Central memory CD4-positive, alpha-beta T cell (primary cell): ENCODE data around the gene CCDC158.
"Not testable (repeated sequence)": the region's sequence is repeated elsewhere in the genome, so short reads cannot be mapped to it uniquely, and the experiment has no call there.

Experiments used
- DNase-seq: peaks from one replicate; pipeline ENCODE4 v3.0.0; 2022

CCDC158 gene

DNA sequence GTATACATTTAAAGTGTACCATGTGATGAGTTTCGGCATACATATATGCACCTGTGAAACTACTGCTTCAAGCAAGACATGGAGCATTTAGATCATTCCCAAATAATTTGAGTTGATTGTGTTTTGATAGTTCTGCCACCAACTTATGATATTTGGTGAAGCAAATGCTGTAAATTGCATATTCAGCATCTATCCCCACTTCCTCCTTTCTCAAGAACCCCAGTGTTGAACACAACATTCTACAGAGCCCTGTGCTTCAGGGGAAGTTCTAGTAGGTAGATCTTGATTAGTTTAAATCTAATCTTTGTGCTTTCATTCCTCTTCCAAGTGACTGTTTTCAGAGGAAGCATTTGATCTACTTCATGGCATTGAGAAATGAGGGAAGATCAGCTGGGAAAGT lies 8.7 kb upstream of the CCDC158 start:
- no peak for DNase-seq

DNA sequence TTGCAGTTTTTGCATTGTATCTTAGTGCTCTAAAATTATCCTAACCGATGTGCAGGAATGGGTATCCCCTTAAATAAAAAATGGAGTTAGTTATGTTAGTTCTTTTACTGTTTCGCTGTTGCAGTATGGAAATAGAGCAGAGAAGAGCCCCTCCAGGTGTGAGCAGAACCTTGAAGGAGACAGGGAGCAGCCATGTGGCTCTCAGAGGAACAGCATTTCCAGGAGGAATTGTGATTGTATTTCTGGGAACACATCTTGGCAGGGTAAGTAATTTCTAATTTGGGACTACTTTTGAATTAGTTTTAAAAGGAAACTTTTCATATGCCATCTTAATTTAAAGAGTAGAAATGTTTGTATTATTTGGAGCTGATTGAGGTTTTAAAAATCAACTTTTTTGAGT lies 5.3 kb upstream of the CCDC158 start:
- no peak for DNase-seq

GRCh38 chr4:76423159-76423558 lies 2.2 kb upstream of the CCDC158 start:
- not testable (repeated sequence) for DNase-seq

DNA sequence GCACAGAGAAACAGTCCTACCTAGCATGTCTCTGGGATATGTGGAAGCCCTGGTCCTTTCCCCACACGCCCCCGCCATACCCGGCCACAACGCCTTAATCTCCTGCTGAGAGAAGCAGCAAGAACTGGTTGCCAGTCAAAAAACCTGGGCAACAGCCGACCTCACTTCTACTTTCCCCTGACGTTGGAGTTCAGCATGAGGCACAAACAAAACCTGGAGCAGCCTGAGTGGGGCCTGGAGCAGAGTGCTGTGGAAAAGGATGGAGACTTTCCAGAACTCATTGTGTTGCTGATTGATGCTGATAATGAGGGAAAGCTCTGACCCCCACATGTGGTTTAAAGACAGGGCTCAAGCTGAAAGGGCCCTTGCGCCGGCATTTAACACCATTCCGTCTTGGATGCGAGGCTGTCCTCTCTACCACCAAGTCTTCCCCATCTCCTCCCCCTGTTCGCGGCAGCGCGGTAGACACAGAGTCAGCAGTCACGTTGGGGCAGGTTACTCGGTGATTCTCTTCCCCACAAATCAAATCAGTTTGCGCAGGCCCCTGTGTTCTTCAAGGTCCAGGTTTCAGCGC lies 666 bp downstream of the CCDC158 start:
- no peak for DNase-seq

GRCh38 chr4:76410636-76411035 lies 10.3 kb downstream of the CCDC158 start:
- DNase-seq = no peak

DNA sequence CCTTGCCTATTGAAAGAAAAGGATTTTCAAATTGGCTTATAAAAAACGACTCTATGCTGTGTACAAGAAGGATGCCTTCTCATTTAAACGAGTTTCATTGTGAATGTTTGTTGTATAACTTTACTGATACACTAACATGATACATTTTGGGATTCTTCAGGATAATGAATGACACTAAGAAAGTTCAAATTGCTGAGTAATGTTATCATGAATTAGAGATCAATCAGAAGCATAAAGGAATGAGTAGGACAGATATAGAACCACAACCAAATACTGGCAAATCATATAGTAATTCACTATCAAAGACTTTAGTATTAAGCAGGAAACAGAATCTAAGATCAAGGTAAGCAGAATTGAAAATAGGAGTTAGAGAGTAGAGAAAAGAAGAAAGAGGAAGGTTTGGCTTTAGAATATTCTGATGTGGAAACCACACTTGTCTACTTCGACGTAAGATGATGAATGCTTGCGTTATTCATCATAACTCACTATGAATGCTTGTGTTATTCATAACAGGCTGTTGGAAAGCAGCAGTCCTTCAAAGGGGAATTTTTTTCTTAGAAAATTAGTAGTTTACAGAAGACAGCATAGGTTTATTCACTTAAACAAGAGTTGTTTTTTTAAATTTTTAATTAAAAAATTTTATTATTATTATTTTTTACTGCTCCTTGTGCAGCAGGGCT lies 13.4 kb downstream of the CCDC158 start:
- DNase-seq = no peak

DNA sequence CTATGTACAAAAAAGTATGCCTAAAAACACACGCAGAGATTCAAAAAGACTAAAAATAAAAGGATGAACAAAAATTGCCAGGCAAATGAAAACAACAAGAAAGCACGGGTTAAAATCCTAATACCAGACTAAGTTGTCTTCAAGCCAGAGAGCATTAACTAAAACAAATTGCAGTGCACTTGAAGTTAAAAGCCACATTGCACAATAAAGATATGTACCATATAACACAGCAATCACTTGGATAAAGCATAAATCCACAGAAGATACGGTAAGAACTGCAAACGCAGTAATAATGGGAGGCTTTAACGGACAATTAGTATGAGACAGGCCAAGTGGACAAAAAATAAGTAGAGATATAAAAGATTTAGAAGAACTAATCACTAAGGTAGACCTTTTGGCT lies 14.9 kb downstream of the CCDC158 start:
- no peak for DNase-seq

GRCh38 chr4:76401654-76402053 lies 19.3 kb downstream of the CCDC158 start:
- DNase-seq = no peak

DNA sequence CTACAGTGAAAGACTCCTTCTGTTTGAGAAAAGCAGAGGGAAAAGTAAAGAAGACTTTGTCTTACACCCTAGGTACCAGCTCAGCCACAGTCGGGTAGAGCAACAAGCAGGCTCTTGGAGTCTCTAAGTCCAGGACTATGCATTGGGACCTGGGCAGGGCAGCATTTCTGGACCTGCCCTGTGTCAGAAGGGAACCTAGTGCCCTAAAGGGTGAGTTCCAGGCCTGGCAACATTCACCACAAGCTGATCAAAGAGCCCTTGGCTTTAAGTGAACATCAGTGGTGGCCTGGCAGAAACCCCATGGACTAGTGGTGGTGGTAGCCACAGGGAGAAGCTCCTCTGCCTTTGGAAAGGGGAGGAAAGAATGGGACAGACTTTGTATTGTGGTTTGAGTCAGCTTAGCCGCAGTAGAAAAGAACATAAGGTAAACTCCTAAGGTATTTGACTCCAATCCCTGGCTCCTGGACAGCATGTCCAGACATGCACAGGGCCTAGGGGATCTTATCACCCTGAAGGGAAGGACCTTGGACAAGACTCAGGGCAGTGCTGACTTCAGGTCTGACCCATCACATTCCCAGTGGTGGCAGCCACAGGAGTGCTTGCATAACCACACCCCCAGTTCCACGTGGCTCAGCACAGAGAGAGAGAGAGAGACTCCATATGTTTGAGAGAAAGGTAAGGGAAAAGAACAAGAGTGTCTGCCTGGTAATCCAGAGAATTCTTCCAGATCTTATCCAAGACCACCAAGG lies 32.6 kb downstream of the CCDC158 start:
- no peak for DNase-seq

- DNase-seq = no peak
These were observed 34.2 kb downstream of the CCDC158 start for GRCh38 chr4:76386566-76387305.

GRCh38 chr4:76385974-76386373 lies 35.0 kb downstream of the CCDC158 start:
- DNase-seq = no peak

- no peak for DNase-seq
These were observed 36.9 kb downstream of the CCDC158 start for GRCh38 chr4:76384052-76384451.

- DNase-seq = no peak
These were observed 37.9 kb downstream of the CCDC158 start for GRCh38 chr4:76383001-76383400.

GRCh38 chr4:76381986-76382385 lies 39.0 kb downstream of the CCDC158 start:
- DNase-seq = no peak

DNA sequence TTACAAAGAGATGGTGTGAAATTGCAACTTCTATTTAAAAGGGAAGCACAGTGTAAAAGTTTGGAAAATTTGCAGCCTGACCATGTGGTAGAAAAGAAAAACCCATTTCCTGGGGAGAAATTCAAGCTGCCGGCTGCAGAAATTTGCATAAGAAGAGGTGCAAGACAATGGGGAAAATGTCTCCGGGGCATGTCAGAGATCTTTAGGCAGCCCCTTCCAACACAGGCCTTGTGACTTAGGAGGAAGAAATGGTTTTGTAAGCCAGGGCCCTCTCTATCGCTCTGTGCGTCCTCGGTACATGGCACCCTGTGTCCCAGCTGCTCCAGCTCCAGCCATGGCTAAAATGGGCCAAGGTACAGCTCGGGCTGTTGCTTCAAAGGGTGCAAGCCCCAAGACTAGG lies 40.4 kb downstream of the CCDC158 start:
- DNase-seq = no peak

DNA sequence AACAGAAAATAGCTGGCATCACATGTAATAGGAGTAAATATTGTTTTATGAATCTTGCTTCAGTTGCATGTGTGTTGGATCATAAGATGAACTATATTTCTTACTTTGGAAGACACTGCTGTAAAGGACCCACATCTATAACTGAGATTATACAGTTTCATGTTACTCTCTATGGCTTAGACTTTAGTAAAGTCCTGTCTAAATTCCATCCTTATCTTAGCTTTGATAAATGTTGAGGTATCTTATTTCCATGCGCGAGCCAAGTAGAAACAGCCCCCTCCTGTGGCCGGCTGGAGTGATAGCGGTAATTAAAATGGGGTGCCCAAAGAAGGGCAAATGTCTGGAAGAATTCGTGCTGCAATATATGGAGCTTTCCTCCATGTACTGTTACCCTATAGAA lies 43.0 kb downstream of the CCDC158 start:
- DNase-seq = peak; percentile 36

GRCh38 chr4:76377481-76377901 lies 43.5 kb downstream of the CCDC158 start:
- DNase-seq = no peak

- DNase-seq = no peak
These were observed 44.4 kb downstream of the CCDC158 start for GRCh38 chr4:76376534-76376933.

GRCh38 chr4:76375703-76376102 lies 45.2 kb downstream of the CCDC158 start:
- DNase-seq = no peak

DNA sequence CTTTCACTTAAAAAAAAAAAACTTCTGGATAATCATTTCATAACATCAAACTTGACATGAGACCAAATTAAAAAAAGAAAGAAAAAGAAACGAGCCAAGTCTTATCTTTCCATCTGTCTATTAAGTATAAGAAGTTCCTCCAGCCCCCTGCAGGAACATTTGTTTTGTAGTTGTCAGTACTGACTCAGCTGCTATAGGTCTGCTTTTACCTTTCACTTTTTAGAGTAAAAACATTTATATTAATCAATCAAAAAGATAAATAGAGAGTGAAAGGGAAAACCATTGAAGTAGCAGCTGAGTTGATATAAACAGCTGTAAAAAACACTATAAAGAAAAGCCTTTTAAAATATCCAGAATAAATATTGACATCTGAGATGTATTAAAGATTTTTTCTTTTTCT lies 46.1 kb downstream of the CCDC158 start:
- no peak for DNase-seq

DNA sequence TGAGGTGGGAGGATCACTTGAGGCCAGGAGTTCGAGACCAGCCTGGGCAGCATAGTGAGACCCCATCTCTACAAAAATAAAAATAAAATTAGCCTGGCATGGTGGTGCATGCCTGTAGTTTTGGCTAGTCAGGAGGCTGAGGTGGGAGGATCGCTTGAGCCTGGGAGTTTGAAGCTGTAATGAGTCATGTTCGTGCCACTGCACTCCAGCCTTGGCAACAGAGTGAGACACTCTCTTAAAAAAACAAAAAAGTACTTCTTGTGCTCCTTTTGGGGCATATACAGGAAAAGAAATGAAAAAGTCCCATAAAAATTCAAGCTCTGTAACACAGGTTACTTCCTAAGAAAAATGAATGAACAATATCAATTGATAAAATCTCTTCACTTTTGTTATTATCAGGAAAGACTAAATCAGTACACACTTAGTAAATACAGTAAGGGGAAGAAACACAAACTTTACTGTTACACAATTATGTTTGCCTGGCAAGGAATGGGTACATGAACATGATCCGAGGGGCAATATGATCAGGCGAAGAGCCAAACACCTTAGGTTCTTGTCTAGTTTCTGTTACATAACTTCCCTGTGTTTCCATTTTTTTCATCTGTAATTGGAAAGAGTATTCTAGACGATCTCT lies 46.9 kb downstream of the CCDC158 start:
- DNase-seq = no peak

GRCh38 chr4:76366737-76367136 lies 54.2 kb downstream of the CCDC158 start:
- no peak for DNase-seq

GRCh38 chr4:76365636-76366035 lies 55.3 kb downstream of the CCDC158 start:
- DNase-seq = no peak
